Vagina (tissue), 2 donors: ENCODE data around the gene LZTR1. TPM values are rescaled to one million over a fixed set of nuclear protein-coding genes. Genes with fewer than 3 reads are reported as not detected.

ENCODE experiments used
- DNase-seq, 2 donors: peaks; one replicate each; pipeline ENCODE4 v3.0.0-alpha.2; 2017; ENCODE audit errors: extremely low spot score in 2 of 2
- H3K27ac ChIP-seq: fragments of 200-600 bp; sonication (generic); one replicate; pipeline ENCODE4 v1.5.1; 2019
- H3K27me3 ChIP-seq: fragments of 200-600 bp; sonication (generic); one replicate; pipeline ENCODE4 v1.5.1; 2019
- H3K36me3 ChIP-seq, 2 donors: fragments of 200-600 bp; sonication (generic); one replicate each; pipeline ENCODE4 v1.5.1; 2017 to 2019
- H3K4me1 ChIP-seq: fragments of 200-600 bp; sonication (generic); one replicate; pipeline ENCODE4 v1.5.1; 2019
- H3K4me3 ChIP-seq, 2 donors: fragments of 200-600 bp; sonication (generic); 1 replicate in 1 of 2; 2 replicates in 1 of 2; pipeline ENCODE4 v1.5.1; 2016 to 2019
- H3K9me3 ChIP-seq: fragments of 200-600 bp; sonication (generic); one replicate; pipeline ENCODE4 v1.5.1; 2019
- POLR2A ChIP-seq, 2 donors: fragments of 450-650 bp; IDR thresholded peaks; one replicate each; pipeline ENCODE4 v1.6.1; 2017; ENCODE audit warnings: antibody characterized with exemption in 2 of 2, mild to moderate bottlenecking in 2 of 2, moderate library complexity in 2 of 2
- POLR2AphosphoS5 ChIP-seq, 2 donors: sonication (generic); formaldehyde crosslinking; IDR thresholded peaks; one replicate each; pipeline ENCODE4 v1.9.0; 2017; ENCODE audit warnings: antibody characterized with exemption in 2 of 2, mild to moderate bottlenecking in 2 of 2, low read depth in 1 of 2; ENCODE audit not compliant: insufficient read depth in 1 of 2
- intact Hi-C: fragments of 100-400 bp; cut with DNase I; formaldehyde crosslinking; loops from one replicate; pipeline ENCODE4 v1.15.1; 2023
- total RNA-seq: library from RNA; depleted of rRNA; stranded (reverse); fragments of >200 nt; gene quantifications from one replicate; pipeline ENCODE4 v1.2.3, GENCODE V29; 2016
- TF ChIP-seq, protein P1 (sequence below), 3 experiments: fragments of 450-650 bp in 2 of 3; fragments of 200-600 bp in 1 of 3; sonication (generic) in 1 of 3; IDR thresholded peaks; one replicate each; pipeline ENCODE4 v1.5.1; 2017 to 2019; ENCODE audit warnings: antibody characterized with exemption in 3 of 3, mild to moderate bottlenecking in 2 of 3, moderate library complexity in 2 of 3

The LZTR1 gene
- total RNA-seq, 1 donor from 2014 or later = 61.9 TPM

DNA sequence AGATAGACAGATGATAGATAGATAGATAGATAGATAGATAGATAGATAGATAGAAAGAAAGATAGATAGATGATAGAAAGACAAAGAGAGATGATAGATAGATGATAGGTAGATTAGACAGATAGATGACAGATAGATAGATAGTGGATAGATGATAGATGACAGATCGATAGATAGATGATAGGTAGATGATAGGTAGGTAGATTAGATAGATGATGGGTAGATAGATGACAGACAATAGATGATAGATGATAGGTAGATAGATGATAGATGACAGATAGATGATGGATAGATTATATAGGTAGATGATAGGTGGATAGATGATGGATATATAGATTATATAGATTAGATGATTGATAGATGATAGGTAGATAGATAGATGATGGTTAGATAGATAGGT is 4.3 kb downstream of the LZTR1 start:
- TF ChIP-seq, protein P1, sequence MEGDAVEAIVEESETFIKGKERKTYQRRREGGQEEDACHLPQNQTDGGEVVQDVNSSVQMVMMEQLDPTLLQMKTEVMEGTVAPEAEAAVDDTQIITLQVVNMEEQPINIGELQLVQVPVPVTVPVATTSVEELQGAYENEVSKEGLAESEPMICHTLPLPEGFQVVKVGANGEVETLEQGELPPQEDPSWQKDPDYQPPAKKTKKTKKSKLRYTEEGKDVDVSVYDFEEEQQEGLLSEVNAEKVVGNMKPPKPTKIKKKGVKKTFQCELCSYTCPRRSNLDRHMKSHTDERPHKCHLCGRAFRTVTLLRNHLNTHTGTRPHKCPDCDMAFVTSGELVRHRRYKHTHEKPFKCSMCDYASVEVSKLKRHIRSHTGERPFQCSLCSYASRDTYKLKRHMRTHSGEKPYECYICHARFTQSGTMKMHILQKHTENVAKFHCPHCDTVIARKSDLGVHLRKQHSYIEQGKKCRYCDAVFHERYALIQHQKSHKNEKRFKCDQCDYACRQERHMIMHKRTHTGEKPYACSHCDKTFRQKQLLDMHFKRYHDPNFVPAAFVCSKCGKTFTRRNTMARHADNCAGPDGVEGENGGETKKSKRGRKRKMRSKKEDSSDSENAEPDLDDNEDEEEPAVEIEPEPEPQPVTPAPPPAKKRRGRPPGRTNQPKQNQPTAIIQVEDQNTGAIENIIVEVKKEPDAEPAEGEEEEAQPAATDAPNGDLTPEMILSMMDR (IDR thresholded peaks at IDR 0.05) = no peak
- TF ChIP-seq POLR2AphosphoS5 (IDR thresholded peaks at IDR 0.05; ENCODE audit: insufficient read depth in 1 of 2, low read depth in 1 of 2) = no peak
- TF ChIP-seq POLR2A (IDR thresholded peaks at IDR 0.05) = no peak
- H3K36me3 ChIP-seq = peaks cover 0 to 10% of the 10 kb centered on the region in 2 donors

DNA sequence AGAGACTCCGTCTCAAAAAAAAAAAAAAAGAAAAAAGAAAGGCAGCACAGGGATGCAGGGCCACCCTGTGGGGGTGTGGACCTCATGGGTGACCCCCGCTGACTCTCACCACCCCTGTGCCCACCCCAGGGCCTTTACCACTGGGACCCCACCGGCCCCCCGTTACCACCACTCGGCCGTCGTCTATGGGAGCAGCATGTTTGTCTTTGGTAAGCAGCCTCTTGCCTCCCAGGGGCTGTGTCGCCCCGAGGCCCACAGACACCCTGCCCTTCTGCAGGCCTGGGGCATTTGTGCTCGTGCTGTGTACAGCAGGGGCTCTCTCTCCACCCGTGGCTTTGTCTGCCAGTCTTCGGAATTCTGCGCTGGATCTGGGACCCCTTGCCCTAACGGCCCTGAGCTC is 5.3 kb downstream of the LZTR1 start:
- no peak overlapping the region for H3K4me3 ChIP-seq
- peaks cover 0 to 20% of the 10 kb centered on the region in 2 donors for H3K36me3 ChIP-seq
- TF ChIP-seq, protein P1 (IDR thresholded peaks at IDR 0.05) = no peak
- no peak for TF ChIP-seq POLR2A (IDR thresholded peaks at IDR 0.05)
- TF ChIP-seq POLR2AphosphoS5 (IDR thresholded peaks at IDR 0.05; ENCODE audit: insufficient read depth in 1 of 2, low read depth in 1 of 2) = no peak
- H3K27me3 ChIP-seq = no peaks in the 10 kb centered on the region
- intact Hi-C loops = no loop called here
- H3K4me1 ChIP-seq = peaks cover 15% of the 10 kb centered on the region
- DNase-seq = no peak
- H3K27ac ChIP-seq = no peak overlapping the region
- H3K9me3 ChIP-seq = no peaks in the 10 kb centered on the region

More for the DNA sequence above, 4.3 kb downstream of the LZTR1 start:
- Histone ChIP-seq H3K27ac (no peak overlapping the region), H3K27me3 (no peaks in the 10 kb centered on the region), H3K4me1 (peaks cover 18% of the 10 kb centered on the region), H3K9me3 (no peaks in the 10 kb centered on the region), H3K4me3 (no peak overlapping the region)
- no peak for DNase-seq
- intact Hi-C loops = no loop called here

GRCh38 chr22:20988573-20989322 is 6.7 kb downstream of the LZTR1 start:
- TF ChIP-seq, protein P1 (IDR thresholded peaks at IDR 0.05) = no peak
- no peak for TF ChIP-seq POLR2AphosphoS5 (IDR thresholded peaks at IDR 0.05; ENCODE audit: insufficient read depth in 1 of 2, low read depth in 1 of 2)
- TF ChIP-seq POLR2A (IDR thresholded peaks at IDR 0.05) = no peak
- intact Hi-C loops = no loop called here
- Histone ChIP-seq H3K27me3 (no peaks in the 10 kb centered on the region), H3K4me1 (peaks cover 4% of the 10 kb centered on the region), H3K36me3 (peaks cover 0 to 27% of the 10 kb centered on the region in 2 donors), H3K27ac (no peak overlapping the region), H3K4me3 (no peak overlapping the region), H3K9me3 (no peaks in the 10 kb centered on the region)
- DNase-seq = no peak

DNA sequence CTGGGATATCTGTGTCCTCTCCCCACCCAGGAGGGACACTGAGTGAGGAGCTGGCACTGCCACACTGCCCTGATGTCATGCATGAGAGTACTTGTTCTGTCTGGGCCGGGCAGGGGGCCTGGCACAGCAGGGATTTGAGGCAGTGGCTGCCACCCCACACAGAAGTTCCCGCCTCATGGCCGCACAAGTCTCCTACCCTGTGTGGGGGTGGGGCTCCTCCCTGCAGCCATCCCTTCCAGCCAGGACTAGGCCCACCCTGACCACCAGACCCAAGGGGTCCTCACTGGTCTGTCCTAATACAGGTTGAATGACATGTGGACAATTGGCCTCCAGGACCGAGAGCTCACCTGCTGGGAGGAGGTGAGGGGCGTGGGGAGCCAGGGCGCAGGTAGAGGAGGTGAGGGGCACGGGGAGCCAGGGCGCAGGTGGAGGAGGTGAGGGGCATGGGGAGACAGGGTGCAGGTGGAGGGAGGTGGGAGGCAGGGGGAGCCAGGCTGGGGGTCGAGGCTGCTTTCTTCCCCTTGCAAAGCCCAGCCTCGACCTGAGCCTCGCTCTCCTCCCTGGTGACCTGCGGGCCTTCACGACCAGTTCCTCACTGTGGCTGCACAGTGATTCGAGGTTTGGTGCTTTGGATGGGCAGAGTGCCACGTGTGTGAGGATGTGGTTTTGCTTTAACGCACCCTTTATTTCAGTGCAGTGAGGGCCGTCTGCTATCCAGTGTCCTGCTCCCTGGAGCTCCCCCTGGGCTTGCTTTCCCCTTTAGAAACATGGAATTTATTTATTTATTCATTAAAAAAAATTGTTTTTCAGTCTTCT is 7.4 kb downstream of the LZTR1 start:
- H3K4me3 ChIP-seq = no peak overlapping the region
- TF ChIP-seq POLR2A (IDR thresholded peaks at IDR 0.05) (no peak), POLR2AphosphoS5 (IDR thresholded peaks at IDR 0.05; ENCODE audit: insufficient read depth in 1 of 2, low read depth in 1 of 2) (no peak)
- TF ChIP-seq, protein P1 (IDR thresholded peaks at IDR 0.05) = no peak
- H3K4me1 ChIP-seq = no peaks in the 10 kb centered on the region
- H3K36me3 ChIP-seq = peaks cover 0 to 27% of the 10 kb centered on the region in 2 donors
- H3K9me3 ChIP-seq = no peaks in the 10 kb centered on the region
- no peaks in the 10 kb centered on the region for H3K27me3 ChIP-seq
- intact Hi-C loops = no loop called here
- H3K27ac ChIP-seq = no peak overlapping the region
- DNase-seq = no peak
